HG03135 (cell line): ENCODE results near the gene DXO.

Source experiments
- ATAC-seq: cut with Tn5 transposase; IDR thresholded peaks from one replicate; pipeline ENCODE4 v1.9.1; 2021; ENCODE audit warnings: mild to moderate bottlenecking, moderate library complexity; ENCODE audit not compliant: unreplicated experiment

DXO gene

GRCh38 chr6:31958741-31959739 is 12.9 kb downstream of the DXO start, which contains the start of the genes NELFE and SKIC2:
NELFE (minus strand) TSS chr6:31958971; CDS start chr6:31958446, 525 bp downstream.
SKIC2 (plus strand) TSS chr6:31959175; CDS start chr6:31959193, 18 bp downstream.
- ATAC-seq: peak; percentile 94

- peak; percentile 2 for ATAC-seq
Observed at GRCh38 chr6:31958412-31958740, 13.6 kb downstream of the DXO start.

- ATAC-seq: no peak
Observed at GRCh38 chr6:31956796-31957195, 15.1 kb downstream of the DXO start.

GRCh38 chr6:31954511-31954910 is 17.4 kb downstream of the DXO start:
- ATAC-seq: no peak

- ATAC-seq: no peak
Observed at GRCh38 chr6:31952890-31953289, 19.0 kb downstream of the DXO start.

GRCh38 chr6:31952140-31952805 is 19.7 kb downstream of the DXO start:
- ATAC-seq: no peak

- no peak for ATAC-seq
Observed at GRCh38 chr6:31949926-31950548, 21.9 kb downstream of the DXO start.

- no peak for ATAC-seq
Observed at GRCh38 chr6:31948753-31949413, 23.1 kb downstream of the DXO start.

GRCh38 chr6:31948306-31948705 is 23.6 kb downstream of the DXO start:
- no peak for ATAC-seq

- ATAC-seq: no peak
Observed at GRCh38 chr6:31947864-31948263, 24.1 kb downstream of the DXO start.

- no peak for ATAC-seq
Observed at GRCh38 chr6:31947070-31947675, 24.8 kb downstream of the DXO start.

GRCh38 chr6:31946370-31946885 is 25.5 kb downstream of the DXO start:
- ATAC-seq: no peak

GRCh38 chr6:31945507-31946369 is 26.2 kb downstream of the DXO start, which contains the start of gene CFB:
CFB (plus strand) TSS chr6:31946095; CDS start chr6:31946222, 127 bp downstream.
- ATAC-seq: no peak

- no peak for ATAC-seq
Observed at GRCh38 chr6:31945154-31945506, 26.8 kb downstream of the DXO start.

GRCh38 chr6:31943742-31944141 is 28.2 kb downstream of the DXO start:
- ATAC-seq: no peak

- ATAC-seq: no peak
Observed at GRCh38 chr6:31940256-31940664, 31.7 kb downstream of the DXO start.

GRCh38 chr6:31935823-31936222 is 36.1 kb downstream of the DXO start:
- ATAC-seq: no peak

GRCh38 chr6:31935021-31935420 is 36.9 kb downstream of the DXO start:
- ATAC-seq: no peak

GRCh38 chr6:31933537-31933936 is 38.4 kb downstream of the DXO start:
- no peak for ATAC-seq
